Measurements from ENCODE around the gene WWOX. TPM values are rescaled to one million over a fixed set of nuclear protein-coding genes. Genes with fewer than 3 reads are reported as not detected.

Gene WWOX
- total and polyA plus RNA-seq, 2 of the 13 experiments (the other 11 are each of a cell fraction or from before 2014, with no cell fraction given), result 9.1 to 37.4 TPM

DNA sequence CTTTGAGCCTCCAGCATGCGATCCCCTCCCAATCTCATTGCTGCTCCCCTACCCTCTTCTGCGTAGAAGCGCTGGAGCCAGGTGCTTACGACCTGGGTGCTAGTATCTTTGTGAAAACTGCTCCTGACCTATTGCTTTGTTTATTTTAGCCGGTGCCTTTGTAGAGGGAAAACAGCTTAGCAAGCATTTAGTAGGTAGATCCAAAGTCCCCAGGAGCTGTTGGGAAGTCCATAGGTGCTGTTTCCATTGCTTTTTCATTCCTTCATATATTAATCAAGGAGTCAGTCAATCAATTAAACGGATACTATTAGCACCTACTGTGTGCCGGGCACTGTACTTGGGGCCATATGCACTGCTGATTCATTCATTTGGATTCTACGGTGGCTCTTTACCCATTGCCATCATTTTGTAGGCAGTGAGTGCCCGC lies 497.6 kb downstream of the WWOX start (continued):
- no peak for TF ChIP-seq MBNL3 (CRISPR knock-in tag; conservative IDR thresholded peaks at IDR 0.05)
- peak; percentile 74; the same call in 1 of the 2 replicates for TF ChIP-seq EED (CRISPR knock-in tag; IDR thresholded peaks at IDR 0.05)
- TF ChIP-seq CBFB (CRISPR knock-in tag; IDR thresholded peaks at IDR 0.05), result no peak; the same call in 1 of the 2 replicates
- TF ChIP-seq MIXL1 (CRISPR knock-in tag; IDR thresholded peaks at IDR 0.05), result 0 out of 2 replicates have a peak, but pooled peaks have one; percentile 42
- TF ChIP-seq NONO (IDR thresholded peaks at IDR 0.05), result no peak
- TF ChIP-seq NONO (CRISPR knock-in tag; conservative IDR thresholded peaks at IDR 0.05), result peak; percentile 64; the same call in 1 of the 2 replicates
- TF ChIP-seq KLF15 (CRISPR knock-in tag; IDR thresholded peaks at IDR 0.05; ENCODE audit: borderline replicate concordance), result no peak; the same call in 1 of the 2 replicates
- TF ChIP-seq, protein P1, sequence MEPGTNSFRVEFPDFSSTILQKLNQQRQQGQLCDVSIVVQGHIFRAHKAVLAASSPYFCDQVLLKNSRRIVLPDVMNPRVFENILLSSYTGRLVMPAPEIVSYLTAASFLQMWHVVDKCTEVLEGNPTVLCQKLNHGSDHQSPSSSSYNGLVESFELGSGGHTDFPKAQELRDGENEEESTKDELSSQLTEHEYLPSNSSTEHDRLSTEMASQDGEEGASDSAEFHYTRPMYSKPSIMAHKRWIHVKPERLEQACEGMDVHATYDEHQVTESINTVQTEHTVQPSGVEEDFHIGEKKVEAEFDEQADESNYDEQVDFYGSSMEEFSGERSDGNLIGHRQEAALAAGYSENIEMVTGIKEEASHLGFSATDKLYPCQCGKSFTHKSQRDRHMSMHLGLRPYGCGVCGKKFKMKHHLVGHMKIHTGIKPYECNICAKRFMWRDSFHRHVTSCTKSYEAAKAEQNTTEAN (CRISPR knock-in tag; conservative IDR thresholded peaks at IDR 0.05), result 0 out of 2 replicates have a peak, but pooled peaks have one; percentile 54
- no peak for TF ChIP-seq E2F2 (CRISPR knock-in tag; IDR thresholded peaks at IDR 0.05; ENCODE audit: borderline replicate concordance)
- no peak for TF ChIP-seq ZNF564 (CRISPR knock-in tag; IDR thresholded peaks at IDR 0.05)
- TF ChIP-seq, protein P2, sequence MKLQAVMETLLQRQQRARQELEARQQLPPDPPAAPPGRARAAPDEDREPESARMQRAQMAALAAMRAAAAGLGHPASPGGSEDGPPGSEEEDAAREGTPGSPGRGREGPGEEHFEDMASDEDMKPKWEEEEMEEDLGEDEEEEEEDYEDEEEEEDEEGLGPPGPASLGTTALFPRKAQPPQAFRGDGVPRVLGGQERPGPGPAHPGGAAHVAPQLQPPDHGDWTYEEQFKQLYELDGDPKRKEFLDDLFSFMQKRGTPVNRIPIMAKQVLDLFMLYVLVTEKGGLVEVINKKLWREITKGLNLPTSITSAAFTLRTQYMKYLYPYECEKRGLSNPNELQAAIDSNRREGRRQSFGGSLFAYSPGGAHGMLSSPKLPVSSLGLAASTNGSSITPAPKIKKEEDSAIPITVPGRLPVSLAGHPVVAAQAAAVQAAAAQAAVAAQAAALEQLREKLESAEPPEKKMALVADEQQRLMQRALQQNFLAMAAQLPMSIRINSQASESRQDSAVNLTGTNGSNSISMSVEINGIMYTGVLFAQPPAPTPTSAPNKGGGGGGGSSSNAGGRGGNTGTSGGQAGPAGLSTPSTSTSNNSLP (IDR thresholded peaks at IDR 0.05; ENCODE audit: low read depth, low read length), result peak; percentile 69
- peak; percentile 94 for TF ChIP-seq TBX2 (CRISPR knock-in tag; IDR thresholded peaks at IDR 0.05; ENCODE audit: borderline replicate concordance)
- TF ChIP-seq, protein P3, sequence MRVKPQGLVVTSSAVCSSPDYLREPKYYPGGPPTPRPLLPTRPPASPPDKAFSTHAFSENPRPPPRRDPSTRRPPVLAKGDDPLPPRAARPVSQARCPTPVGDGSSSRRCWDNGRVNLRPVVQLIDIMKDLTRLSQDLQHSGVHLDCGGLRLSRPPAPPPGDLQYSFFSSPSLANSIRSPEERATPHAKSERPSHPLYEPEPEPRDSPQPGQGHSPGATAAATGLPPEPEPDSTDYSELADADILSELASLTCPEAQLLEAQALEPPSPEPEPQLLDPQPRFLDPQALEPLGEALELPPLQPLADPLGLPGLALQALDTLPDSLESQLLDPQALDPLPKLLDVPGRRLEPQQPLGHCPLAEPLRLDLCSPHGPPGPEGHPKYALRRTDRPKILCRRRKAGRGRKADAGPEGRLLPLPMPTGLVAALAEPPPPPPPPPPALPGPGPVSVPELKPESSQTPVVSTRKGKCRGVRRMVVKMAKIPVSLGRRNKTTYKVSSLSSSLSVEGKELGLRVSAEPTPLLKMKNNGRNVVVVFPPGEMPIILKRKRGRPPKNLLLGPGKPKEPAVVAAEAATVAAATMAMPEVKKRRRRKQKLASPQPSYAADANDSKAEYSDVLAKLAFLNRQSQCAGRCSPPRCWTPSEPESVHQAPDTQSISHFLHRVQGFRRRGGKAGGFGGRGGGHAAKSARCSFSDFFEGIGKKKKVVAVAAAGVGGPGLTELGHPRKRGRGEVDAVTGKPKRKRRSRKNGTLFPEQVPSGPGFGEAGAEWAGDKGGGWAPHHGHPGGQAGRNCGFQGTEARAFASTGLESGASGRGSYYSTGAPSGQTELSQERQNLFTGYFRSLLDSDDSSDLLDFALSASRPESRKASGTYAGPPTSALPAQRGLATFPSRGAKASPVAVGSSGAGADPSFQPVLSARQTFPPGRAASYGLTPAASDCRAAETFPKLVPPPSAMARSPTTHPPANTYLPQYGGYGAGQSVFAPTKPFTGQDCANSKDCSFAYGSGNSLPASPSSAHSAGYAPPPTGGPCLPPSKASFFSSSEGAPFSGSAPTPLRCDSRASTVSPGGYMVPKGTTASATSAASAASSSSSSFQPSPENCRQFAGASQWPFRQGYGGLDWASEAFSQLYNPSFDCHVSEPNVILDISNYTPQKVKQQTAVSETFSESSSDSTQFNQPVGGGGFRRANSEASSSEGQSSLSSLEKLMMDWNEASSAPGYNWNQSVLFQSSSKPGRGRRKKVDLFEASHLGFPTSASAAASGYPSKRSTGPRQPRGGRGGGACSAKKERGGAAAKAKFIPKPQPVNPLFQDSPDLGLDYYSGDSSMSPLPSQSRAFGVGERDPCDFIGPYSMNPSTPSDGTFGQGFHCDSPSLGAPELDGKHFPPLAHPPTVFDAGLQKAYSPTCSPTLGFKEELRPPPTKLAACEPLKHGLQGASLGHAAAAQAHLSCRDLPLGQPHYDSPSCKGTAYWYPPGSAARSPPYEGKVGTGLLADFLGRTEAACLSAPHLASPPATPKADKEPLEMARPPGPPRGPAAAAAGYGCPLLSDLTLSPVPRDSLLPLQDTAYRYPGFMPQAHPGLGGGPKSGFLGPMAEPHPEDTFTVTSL (CRISPR knock-in tag; IDR thresholded peaks at IDR 0.05; ENCODE audit: borderline replicate concordance), result peak; percentile 97
- peak; percentile 46; the same call in 1 of the 2 replicates for TF ChIP-seq THAP11 (CRISPR knock-in tag; IDR thresholded peaks at IDR 0.05)
- peak; percentile 69; the same call in 1 of the 2 replicates for TF ChIP-seq GATA4 (IDR thresholded peaks at IDR 0.05; ENCODE audit: borderline replicate concordance, low read depth)
- TF ChIP-seq XRCC5 (optimal IDR thresholded peaks at IDR 0.05; ENCODE audit: low read length), result peak; percentile 45
- no peak for TF ChIP-seq NFRKB (IDR thresholded peaks at IDR 0.05)
- no peak for TF ChIP-seq KLF12 (CRISPR knock-in tag; IDR thresholded peaks at IDR 0.05; ENCODE audit: borderline replicate concordance)
- TF ChIP-seq ZMYM2 (CRISPR knock-in tag; IDR thresholded peaks at IDR 0.05), result 0 out of 2 replicates have a peak, but pooled peaks have one; percentile 39
- TF ChIP-seq CBX1 (IDR thresholded peaks at IDR 0.05; ENCODE audit: low read depth), result no peak
- no peak for TF ChIP-seq DNMT1 (CRISPR knock-in tag; IDR thresholded peaks at IDR 0.05)
- peak; percentile 48; the same call in 1 of the 2 replicates for TF ChIP-seq FOXA1 (IDR thresholded peaks at IDR 0.05)
- peak; percentile 90 for TF ChIP-seq FOXA1 (CRISPR knock-in tag; IDR thresholded peaks at IDR 0.05)
